Tibial artery (tissue), 4 donors: Measurements from ENCODE around the gene CDIPT.

Experiments used
- DNase-seq, 2 donors: peaks; one replicate each; pipeline ENCODE4 v3.0.0-alpha.2; 2019
- H3K27ac ChIP-seq, 2 donors: fragments of 200-600 bp; sonication (generic) in 1 of 2; 1 replicate in 1 of 2; 2 replicates in 1 of 2; pipeline ENCODE4 v1.5.1; 2018 to 2019; ENCODE audit warnings: mild to moderate bottlenecking in 1 of 2
- H3K27me3 ChIP-seq, 2 donors: fragments of 200-600 bp; sonication (generic) in 1 of 2; one replicate each; pipeline versions ENCODE4 v1.5.1 to v1.6.0; 2016 to 2019
- H3K36me3 ChIP-seq, 3 donors: fragments of 200-600 bp; sonication (generic) in 2 of 3; one replicate each; pipeline ENCODE4 v1.5.1; 2016 to 2019; ENCODE audit warnings: mild to moderate bottlenecking in 2 of 3
- H3K4me1 ChIP-seq, 4 donors: fragments of 200-600 bp; sonication (generic) in 2 of 4; 1 replicate in 3 of 4; 2 replicates in 1 of 4; pipeline ENCODE4 v1.5.1; 2016 to 2019
- H3K4me3 ChIP-seq, 2 donors: fragments of 200-600 bp; sonication (generic) in 1 of 2; 1 replicate in 1 of 2; 2 replicates in 1 of 2; pipeline ENCODE4 v1.5.1; 2018 to 2019; ENCODE audit warnings: mild to moderate bottlenecking in 2 of 2
- H3K9me3 ChIP-seq, 3 donors: fragments of 200-600 bp; sonication (generic) in 1 of 3; one replicate each; pipeline ENCODE4 v1.5.1; 2016 to 2019
- CTCF ChIP-seq, 2 experiments: fragments of 200-600 bp in 1 of 2; fragments of 450-650 bp in 1 of 2; IDR thresholded peaks; one replicate each; pipeline ENCODE4 v1.5.1; 2017 to 2019; ENCODE audit warnings: antibody characterized with exemption in 2 of 2, mild to moderate bottlenecking in 1 of 2, moderate library complexity in 1 of 2
- intact Hi-C: fragments of 100-400 bp; cut with DNase I; formaldehyde crosslinking; loops from one replicate; pipeline ENCODE4 v1.15.0; 2023; ENCODE audit warnings: low total_unique reads

Gene CDIPT

GRCh38 chr16:29810699-29811169 is 52.3 kb downstream of the CDIPT start:
- H3K27me3 ChIP-seq = no peaks in the 10 kb centered on the region
- peaks cover 18 to 74% (median 62%) of the 10 kb centered on the region in 4 donors for H3K4me1 ChIP-seq
- H3K9me3 ChIP-seq = no peaks in the 10 kb centered on the region
- H3K4me3 ChIP-seq = peak overlapping the region; percentile 79 to 86
- peak in 1 of 2 donors; percentile 71 for DNase-seq
- intact Hi-C loops = loop anchor here (10.0 kb wide), 1 partner anchor 184 kb away; the partner anchor contains the start of genes HIRIP3 and INO80E
- TF ChIP-seq CTCF (IDR thresholded peaks at IDR 0.05) = no peak
- H3K36me3 ChIP-seq = peaks cover 11 to 21% (median 13%) of the 10 kb centered on the region in 3 donors
- peak overlapping the region; percentile 90 to 97 for H3K27ac ChIP-seq

GRCh38 chr16:29809850-29810698 is 53.0 kb downstream of the CDIPT start:
- Histone ChIP-seq H3K36me3 (peaks cover 11 to 21% (median 13%) of the 10 kb centered on the region in 3 donors), H3K4me3 (peak overlapping the region; percentile 0 to 73), H3K27ac (peak overlapping the region; percentile 90 to 97), H3K9me3 (no peaks in the 10 kb centered on the region), H3K4me1 (peaks cover 18 to 71% (median 59%) of the 10 kb centered on the region in 4 donors), H3K27me3 (no peaks in the 10 kb centered on the region)
- intact Hi-C loops = loop anchor here (10.0 kb wide), 1 partner anchor 185 kb away; the partner anchor contains the start of genes HIRIP3 and INO80E
- no peak for TF ChIP-seq CTCF (IDR thresholded peaks at IDR 0.05)
- DNase-seq = no peak

GRCh38 chr16:29809031-29809747 is 53.8 kb downstream of the CDIPT start:
- TF ChIP-seq CTCF (IDR thresholded peaks at IDR 0.05) = no peak
- Histone ChIP-seq H3K4me3 (peak overlapping the region; percentile 0 to 73), H3K27me3 (no peaks in the 10 kb centered on the region), H3K36me3 (peaks cover 11 to 21% (median 13%) of the 10 kb centered on the region in 3 donors), H3K27ac (peak overlapping the region; percentile 90 to 97), H3K4me1 (peaks cover 18 to 68% (median 55%) of the 10 kb centered on the region in 4 donors), H3K9me3 (no peaks in the 10 kb centered on the region)
- DNase-seq = peak in 1 of 2 donors; percentile 75
- intact Hi-C loops = no loop called here
